DMS 273 treated with DMSO at 0.1 percent for 48 hours (cell line): Measurements from ENCODE around the gene IL5RA.

ENCODE experiments used
- DNase-seq: peaks from one replicate; lab custom pipeline; 2025; lab: John Stamatoyannopoulos, UW

The IL5RA gene

DNA sequence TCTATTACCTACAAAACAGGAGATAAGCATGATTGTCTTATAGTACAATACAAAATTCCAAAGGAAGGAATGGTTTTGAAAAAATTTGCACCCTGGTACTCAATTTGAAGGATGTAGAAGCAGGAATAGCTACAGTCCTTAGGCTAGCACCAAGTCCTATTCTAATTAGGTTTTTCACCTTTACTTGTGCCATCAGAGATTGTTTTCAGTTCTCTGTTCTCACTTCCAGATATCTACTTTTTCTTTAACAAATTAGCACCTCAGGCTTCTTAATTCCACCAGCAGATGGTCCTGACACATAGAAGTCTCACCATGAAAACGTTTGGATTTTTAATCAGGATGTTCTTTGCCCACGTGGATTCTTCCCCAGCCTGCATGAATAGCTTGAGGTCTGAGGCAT, 43.8 kb downstream of the IL5RA start:
- DNase-seq, result no peak

DNA sequence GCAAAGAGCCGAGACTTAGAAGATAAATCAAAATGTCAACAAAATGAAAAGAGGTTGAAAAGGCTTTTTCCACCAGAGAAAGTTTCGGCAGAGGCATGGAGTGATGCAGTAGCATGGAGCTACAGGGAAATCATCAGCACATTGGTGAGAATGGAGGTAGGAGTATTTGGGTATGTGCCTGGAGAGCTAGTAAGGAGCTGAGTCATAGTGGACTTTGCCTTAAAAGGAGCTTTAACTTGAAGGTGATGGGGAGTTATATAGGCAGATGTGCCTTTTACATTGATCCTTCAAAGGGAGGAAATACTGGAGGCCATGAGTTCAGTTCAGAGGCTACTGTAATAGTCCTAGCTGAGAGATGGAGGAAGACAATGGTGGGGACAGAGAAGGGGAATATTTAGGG, 44.3 kb downstream of the IL5RA start:
- DNase-seq, result no peak

DNA sequence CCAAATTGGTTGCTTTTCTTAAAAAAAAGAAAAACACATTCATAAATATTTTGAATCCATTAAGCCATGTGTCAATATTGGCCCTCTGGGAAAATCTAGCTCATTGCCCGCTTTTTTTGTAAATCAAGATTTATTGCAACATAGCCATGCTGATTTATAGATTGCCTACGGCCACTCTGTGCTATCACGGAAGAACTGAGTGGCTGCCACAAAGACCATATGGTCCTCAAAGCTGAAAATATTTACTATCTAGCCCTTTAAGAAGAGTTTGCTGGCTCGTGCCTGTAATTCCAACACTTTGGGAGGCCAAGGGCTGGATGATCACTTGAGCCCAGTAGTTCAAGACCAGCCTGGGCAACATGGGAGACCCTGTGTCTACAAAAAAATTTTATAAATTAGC, 45.9 kb downstream of the IL5RA start:
- no peak for DNase-seq

DNA sequence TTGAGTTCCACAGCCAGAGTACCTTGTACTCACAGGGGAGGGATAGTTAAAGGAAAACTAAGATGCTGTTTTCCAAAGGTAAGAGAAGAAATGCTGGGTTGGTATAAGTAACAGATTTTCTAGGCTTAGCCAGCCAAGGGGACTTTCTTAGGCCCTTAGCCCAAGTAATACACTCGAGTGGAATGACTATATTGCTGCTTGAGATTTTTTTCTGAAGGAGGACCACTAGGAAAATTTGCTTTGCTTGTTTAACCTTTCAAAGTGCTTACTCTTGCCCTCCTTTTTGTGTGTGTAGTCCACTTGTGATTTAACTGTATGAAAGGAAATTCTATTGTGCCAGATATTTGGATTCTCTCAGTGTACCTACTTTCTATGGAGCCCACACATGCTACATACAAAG, 50.5 kb downstream of the IL5RA start:
- no peak for DNase-seq

DNA sequence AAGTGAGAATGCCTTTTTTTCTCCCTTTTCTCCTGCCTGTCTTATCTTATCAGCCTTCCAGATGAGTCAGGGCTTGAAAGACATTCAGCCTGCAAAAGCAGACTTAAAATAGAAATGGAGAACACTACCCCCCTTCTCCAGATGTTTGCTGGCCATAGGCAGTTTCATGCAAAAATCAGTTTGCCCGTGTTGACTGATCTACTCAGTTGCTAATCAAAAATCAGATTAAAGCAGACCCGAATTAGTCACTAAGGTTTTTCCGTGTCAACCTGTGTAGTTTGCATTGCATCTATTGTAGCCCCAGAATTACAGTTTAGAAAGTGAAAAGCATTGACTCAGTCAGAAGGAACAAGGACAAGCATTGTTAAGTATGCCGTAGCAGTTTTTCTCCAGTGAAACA, 56.2 kb downstream of the IL5RA start:
- DNase-seq, result no peak

DNA sequence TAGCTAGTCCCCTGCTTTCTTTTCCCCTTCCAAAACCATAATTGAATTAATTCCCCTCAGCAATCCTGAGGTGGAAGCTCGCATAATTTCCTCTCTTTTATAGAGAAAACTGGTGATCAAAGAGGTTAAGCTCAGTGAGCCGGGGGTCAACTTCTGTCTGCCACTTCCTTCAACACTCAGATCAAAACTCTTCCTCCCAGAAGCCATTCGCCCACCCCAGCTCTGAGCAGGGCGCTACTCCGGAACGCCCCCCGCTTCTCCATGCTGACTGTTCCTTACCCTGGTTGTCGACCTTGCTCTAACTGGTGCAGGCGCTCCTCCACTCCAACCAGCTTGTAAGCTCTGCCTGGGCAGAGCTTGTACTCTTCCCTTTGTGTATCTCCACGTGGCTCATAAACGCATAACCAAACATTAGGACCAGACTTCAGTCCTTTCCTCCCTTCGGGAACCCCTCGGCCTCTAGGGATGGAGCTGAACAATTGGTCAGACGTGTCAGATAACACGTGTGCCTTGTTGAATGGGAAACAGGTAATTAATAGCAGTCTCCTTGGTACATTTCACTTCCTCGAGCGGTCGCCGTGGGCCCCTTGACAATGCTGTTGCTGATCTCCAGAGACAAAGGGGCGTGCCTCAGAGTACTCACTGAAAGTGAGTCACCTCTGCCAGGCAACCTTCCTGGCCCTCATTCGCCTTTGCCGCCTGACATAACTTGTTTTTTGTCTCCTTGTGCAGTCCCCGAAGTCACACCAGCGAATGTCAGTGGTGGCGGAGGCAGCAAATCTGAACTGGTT, 71.8 kb downstream of the IL5RA start:
- no peak for DNase-seq

DNA sequence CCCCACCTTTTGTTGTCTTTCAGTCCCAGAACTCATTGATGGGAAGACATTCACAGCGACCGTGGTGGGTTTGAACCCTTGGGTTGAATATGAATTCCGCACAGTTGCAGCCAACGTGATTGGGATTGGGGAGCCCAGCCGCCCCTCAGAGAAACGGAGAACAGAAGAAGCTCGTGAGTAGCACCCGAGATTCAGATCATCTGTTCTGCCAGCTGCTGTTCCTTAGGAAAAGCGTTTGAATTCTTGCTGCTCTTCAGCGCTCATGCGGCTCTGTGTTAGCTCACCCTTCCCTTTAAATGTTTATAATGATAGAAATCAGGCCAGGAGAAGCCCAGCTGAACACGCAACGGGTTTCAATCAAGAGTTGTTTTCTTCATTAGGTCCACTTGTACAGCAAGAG, 73.0 kb downstream of the IL5RA start:
- DNase-seq, result no peak

DNA sequence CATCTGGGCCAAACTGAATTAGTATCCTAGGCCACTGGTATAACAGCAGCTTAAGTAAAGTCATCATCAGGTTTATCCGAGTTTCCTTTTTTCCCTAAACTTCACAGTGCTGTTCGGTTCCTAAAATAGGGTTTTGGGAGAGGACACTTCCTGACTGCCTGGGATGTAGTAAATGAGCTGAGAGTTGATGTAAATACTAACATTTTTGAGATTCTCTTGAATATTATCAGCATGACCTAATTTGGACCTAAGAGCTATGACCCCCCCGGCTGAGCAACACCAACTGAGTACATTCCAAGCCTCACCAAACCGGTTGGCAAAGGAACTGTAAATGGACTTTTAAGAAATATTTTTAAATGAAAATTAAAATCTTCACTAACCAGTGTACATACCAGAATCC, 78.8 kb downstream of the IL5RA start:
- no peak for DNase-seq

DNA sequence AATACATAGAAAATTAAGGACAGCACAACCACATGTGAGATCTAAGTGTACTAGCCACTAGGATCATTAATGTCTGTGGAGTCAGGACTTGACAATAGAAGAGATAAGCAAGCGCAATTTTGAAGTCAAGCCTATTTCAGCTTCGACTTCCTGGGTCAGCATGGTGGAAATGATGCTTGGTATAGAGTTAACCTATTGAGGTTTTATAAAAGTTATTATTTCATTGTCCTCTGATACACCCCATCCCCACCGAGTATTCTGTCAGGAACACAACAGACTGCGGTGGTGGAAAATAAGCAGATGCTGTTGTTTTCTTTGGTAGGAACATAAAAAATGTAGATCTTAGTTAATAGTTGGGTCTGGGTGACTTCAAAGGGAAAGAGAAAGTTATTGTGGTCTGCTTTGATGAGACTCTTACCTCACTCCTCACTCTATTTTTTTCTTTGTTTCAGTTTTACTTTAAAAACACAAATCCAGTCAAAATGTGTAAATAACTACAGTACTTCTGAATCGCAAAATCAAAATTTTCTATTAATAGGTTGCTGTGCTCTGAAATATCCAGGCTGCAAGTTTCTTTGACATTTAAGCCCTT, 82.1 kb downstream of the IL5RA start:
- DNase-seq, result no peak

DNA sequence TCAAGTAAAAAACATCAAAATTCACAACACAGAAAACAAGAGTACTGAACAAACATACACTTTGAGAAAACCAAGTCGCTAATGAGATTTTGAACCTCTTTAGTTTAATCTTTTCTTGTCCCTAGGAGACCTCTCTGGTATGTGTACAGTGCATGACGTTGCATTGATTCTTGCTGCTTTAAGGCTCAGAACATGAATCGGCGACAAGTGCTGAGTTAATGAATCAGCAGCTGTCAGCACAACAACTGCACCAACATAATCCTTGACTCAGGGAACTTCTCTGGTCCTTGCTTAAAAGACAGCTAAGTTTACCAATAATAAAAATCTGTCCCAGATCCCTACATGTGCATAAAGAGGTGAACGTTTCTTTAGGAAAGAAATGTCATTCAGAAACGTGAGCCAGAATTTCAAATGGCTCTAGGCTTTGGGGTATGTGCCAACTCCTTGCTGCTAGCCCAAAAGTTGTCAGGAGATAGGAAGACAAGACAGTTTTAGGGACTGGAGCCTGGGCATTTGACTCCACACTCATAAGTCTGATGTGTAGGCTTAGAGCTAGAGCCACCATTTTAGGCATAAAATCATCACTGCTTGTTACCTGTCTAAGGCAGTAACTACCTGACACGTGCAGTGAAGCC, 86.9 kb downstream of the IL5RA start:
- DNase-seq, result no peak

DNA sequence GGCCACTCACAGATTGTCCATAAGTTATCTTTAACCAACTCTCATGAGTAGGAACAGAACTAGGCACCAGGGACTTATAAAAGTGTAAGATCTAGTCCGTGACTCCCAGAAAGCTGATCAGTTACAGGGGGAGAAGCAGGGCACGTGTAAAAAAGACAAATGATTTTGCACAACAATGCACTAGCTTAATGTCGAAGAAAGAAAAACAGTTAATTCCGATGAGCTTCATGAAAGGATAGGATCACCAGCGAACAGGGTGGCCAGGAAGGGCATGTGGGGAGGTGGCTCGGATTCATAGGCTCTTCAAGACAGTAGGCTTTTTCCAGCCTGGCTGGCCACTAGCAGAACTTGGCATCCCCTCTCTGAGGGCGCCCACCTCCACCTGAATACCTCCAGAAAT, 90.0 kb downstream of the IL5RA start:
- no peak for DNase-seq
